Hepatocyte (in vitro differentiated cells): ENCODE measurements around the gene VPS45.

Experiments used
- CTCF ChIP-seq: fragments of 200-600 bp; sonication (generic); IDR thresholded peaks from 2 replicates; pipeline ENCODE4 v1.5.1; 2016; ENCODE audit warnings: antibody characterized with exemption, mild to moderate bottlenecking; ENCODE audit not compliant: poor library complexity
- EZH2 ChIP-seq: fragments of 200-600 bp; sonication (generic); IDR thresholded peaks from 2 replicates; pipeline ENCODE4 v1.6.1; 2016; ENCODE audit warnings: antibody characterized with exemption, mild to moderate bottlenecking, borderline replicate concordance

GRCh38 chr1:150186789-150187559 is 119.4 kb downstream of the VPS45 start:
- peak; percentile 67 for TF ChIP-seq CTCF
- TF ChIP-seq EZH2 = no peak
